Inflammatory macrophage treated with lipopolysaccharide for 1 hour (primary cell): ENCODE results near the gene SCNN1G.

ENCODE experiments used
- DNase-seq, 2 donors: peaks; one replicate each; pipeline ENCODE4 v3.0.0-alpha.2; 2020 to 2022

SCNN1G gene

GRCh38 chr16:23256440-23256839 is 73.9 kb downstream of the SCNN1G start:
- DNase-seq = no peak

- DNase-seq = no peak
Observed at GRCh38 chr16:23257682-23258081, 75.1 kb downstream of the SCNN1G start.

- DNase-seq = no peak
Observed at GRCh38 chr16:23258919-23259237, 76.3 kb downstream of the SCNN1G start.
